H9 (cell line): ENCODE results near the gene POU4F3. TPM values are rescaled to one million over a fixed set of nuclear protein-coding genes. Genes with fewer than 3 reads are reported as not detected.

Source experiments
- DNase-seq: peaks from one replicate; pipeline ENCODE4 v3.0.0-alpha.2; 2017
- H2AFZ ChIP-seq: one replicate; pipeline ENCODE4 v1.6.1; 2013; ENCODE audit warnings: mild to moderate bottlenecking, low read length, control low read depth, moderate library complexity
- H2AK5ac ChIP-seq: 2 replicates; pipeline ENCODE4 v1.6.1; 2013; ENCODE audit warnings: low read length, control low read depth, mixed read lengths; ENCODE audit not compliant: insufficient read length
- H2BK120ac ChIP-seq: one replicate; pipeline ENCODE4 v1.6.1; 2013; ENCODE audit warnings: low read depth, mild to moderate bottlenecking, low read length, control low read depth, inconsistent platforms; ENCODE audit not compliant: poor library complexity, severe bottlenecking
- H2BK12ac ChIP-seq: 2 replicates; pipeline ENCODE4 v1.6.1; 2013; ENCODE audit warnings: low read length, control low read depth, mixed read lengths, low read depth; ENCODE audit not compliant: insufficient read length
- H2BK15ac ChIP-seq: 2 replicates; pipeline ENCODE4 v1.6.1; 2013; ENCODE audit warnings: low read depth, low read length, control low read depth
- H2BK20ac ChIP-seq: one replicate; pipeline ENCODE4 v1.6.1; 2013; ENCODE audit warnings: low read depth, mild to moderate bottlenecking, low read length, control low read depth, inconsistent platforms; ENCODE audit not compliant: poor library complexity, severe bottlenecking
- H2BK5ac ChIP-seq: 2 replicates; pipeline ENCODE4 v1.6.1; 2013; ENCODE audit warnings: low read length, control low read depth, mixed read lengths; ENCODE audit not compliant: insufficient read length
- H3K14ac ChIP-seq: 2 replicates; pipeline ENCODE4 v1.6.1; 2013; ENCODE audit warnings: low read length, control low read depth; ENCODE audit not compliant: insufficient read depth
- H3K18ac ChIP-seq: 2 replicates; pipeline ENCODE4 v1.6.1; 2013; ENCODE audit warnings: low read depth, mild to moderate bottlenecking, mixed read lengths, low read length, control low read depth; ENCODE audit not compliant: insufficient read length
- H3K23ac ChIP-seq: 2 replicates; pipeline ENCODE4 v1.6.1; 2013; ENCODE audit warnings: low read length, control low read depth, mixed read lengths, low read depth; ENCODE audit not compliant: insufficient read length
- H3K23me2 ChIP-seq: 2 replicates; pipeline ENCODE4 v1.6.1; 2013; ENCODE audit warnings: low read depth, mild to moderate bottlenecking, mixed read lengths, low read length, control low read depth; ENCODE audit not compliant: insufficient read length, poor library complexity, severe bottlenecking
- H3K27ac ChIP-seq: 2 replicates; pipeline ENCODE4 v1.5.1; 2013; ENCODE audit warnings: low read length, control low read depth, mixed read lengths, low read depth; ENCODE audit not compliant: insufficient read length
- H3K27me3 ChIP-seq: 2 replicates; pipeline ENCODE4 v1.6.1; 2013; ENCODE audit warnings: low read length, control low read depth, inconsistent platforms; ENCODE audit not compliant: insufficient read depth
- H3K4ac ChIP-seq: 2 replicates; pipeline ENCODE4 v1.6.1; 2013; ENCODE audit warnings: low read depth, mild to moderate bottlenecking, control low read depth, inconsistent platforms, low read length, moderate library complexity
- H3K4me1 ChIP-seq: 2 replicates; pipeline ENCODE4 v1.6.1; 2013; ENCODE audit warnings: low read length, control low read depth, inconsistent platforms; ENCODE audit not compliant: insufficient read depth
- H3K4me2 ChIP-seq: 2 replicates; pipeline ENCODE4 v1.6.1; 2013; ENCODE audit warnings: low read length, control low read depth, mixed read lengths; ENCODE audit not compliant: insufficient read length, insufficient read depth
- H3K56ac ChIP-seq: 2 replicates; pipeline ENCODE4 v1.6.1; 2013; ENCODE audit warnings: low read depth, mild to moderate bottlenecking, mixed read lengths, low read length, control low read depth; ENCODE audit not compliant: insufficient read length
- H3K79me1 ChIP-seq: 2 replicates; pipeline ENCODE4 v1.6.1; 2013; ENCODE audit warnings: low read depth, mild to moderate bottlenecking, moderate library complexity, low read length, control low read depth, inconsistent platforms; ENCODE audit not compliant: insufficient read depth, poor library complexity, severe bottlenecking
- H3K79me2 ChIP-seq: 2 replicates; pipeline ENCODE4 v1.6.1; 2013; ENCODE audit warnings: low read length, control low read depth, inconsistent platforms; ENCODE audit not compliant: insufficient read depth
- H3K9ac ChIP-seq: 2 replicates; pipeline ENCODE4 v1.6.1; 2013; ENCODE audit warnings: low read length, control low read depth, mixed read lengths; ENCODE audit not compliant: insufficient read length; ENCODE audit errors: extremely low read depth
- H3K9me3 ChIP-seq: one replicate; pipeline ENCODE4 v1.6.1; 2013; ENCODE audit warnings: low read depth, low read length, inconsistent platforms; ENCODE audit not compliant: control insufficient read depth
- H3T11ph ChIP-seq: one replicate; pipeline ENCODE4 v1.6.1; 2013; ENCODE audit warnings: mild to moderate bottlenecking, low read length, control low read depth, inconsistent platforms
- H4K20me1 ChIP-seq: one replicate; pipeline ENCODE4 v1.6.1; 2013; ENCODE audit not compliant: control insufficient read depth, insufficient read length, insufficient read depth
- H4K5ac ChIP-seq: 2 replicates; pipeline ENCODE4 v1.6.1; 2013; ENCODE audit warnings: low read depth, mild to moderate bottlenecking, mixed read lengths, low read length, control low read depth; ENCODE audit not compliant: insufficient read length
- H4K8ac ChIP-seq: replicated peaks from 2 replicates; pipeline ENCODE4 v1.6.1; 2013; ENCODE audit warnings: low read length, control low read depth, mixed read lengths, low read depth; ENCODE audit not compliant: insufficient read length
- H4K91ac ChIP-seq: 2 replicates; pipeline ENCODE4 v1.6.1; 2013; ENCODE audit warnings: low read depth, mild to moderate bottlenecking, moderate library complexity, mixed read lengths, low read length, control low read depth; ENCODE audit not compliant: insufficient read length
- H3K27ac Mint-ChIP-seq, 3 experiments: 2 replicates in 2 of 3; 3 replicates in 1 of 3; pipeline ENCODE4 v1.8.0; 2020 to 2021; ENCODE audit warnings: mixed read lengths in 3 of 3, mild to moderate bottlenecking in 1 of 3, moderate library complexity in 1 of 3
- H3K27me3 Mint-ChIP-seq: 2 replicates; pipeline ENCODE4 v1.8.0; 2021; ENCODE audit warnings: low read depth, mild to moderate bottlenecking, moderate library complexity, mixed read lengths
- H3K36me3 Mint-ChIP-seq, 3 experiments: 2 replicates in 2 of 3; 3 replicates in 1 of 3; pipeline ENCODE4 v1.8.0; 2020 to 2021; ENCODE audit warnings: low read depth in 3 of 3, mixed read lengths in 3 of 3; ENCODE audit not compliant: insufficient read depth in 1 of 3
- H3K4me1 Mint-ChIP-seq, 2 experiments: 2 replicates each; pipeline ENCODE4 v1.8.0; 2020; ENCODE audit warnings: mixed read lengths in 2 of 2
- H3K4me3 Mint-ChIP-seq, 2 experiments: 2 replicates in 1 of 2; 3 replicates in 1 of 2; pipeline ENCODE4 v1.8.0; 2020 to 2021; ENCODE audit warnings: mild to moderate bottlenecking in 2 of 2, mixed read lengths in 2 of 2, moderate library complexity in 1 of 2
- H3K9me3 Mint-ChIP-seq, 2 experiments: 2 replicates in 1 of 2; 3 replicates in 1 of 2; pipeline ENCODE4 v1.8.0; 2020; ENCODE audit warnings: mild to moderate bottlenecking in 2 of 2, mixed read lengths in 2 of 2, moderate library complexity in 1 of 2
- WGBS: extraction: QIAGEN DNeasy Blood & Tissue Kit; methylation state at CpG from one replicate; pipeline ENCODE4 v1.1.7; 2013; ENCODE audit warnings: missing lambda C conversion rate, low lambda C conversion rate, mixed read lengths; ENCODE audit not compliant: insufficient read length; ENCODE audit errors: extremely low coverage; 5-methylcytosine and 5-hydroxymethylcytosine counted together
- total RNA-seq: library from RNA; stranded (reverse); gene quantifications from 2 replicates; pipeline ENCODE4 v1.2.1, GENCODE V29; 2021
- TF ChIP-seq, protein P1 (sequence below): fragments of 200-600 bp; sonication (generic); conservative IDR thresholded peaks from 3 replicates; pipeline ENCODE4 v1.8.0; 2021; ENCODE audit warnings: antibody characterized with exemption, mild to moderate bottlenecking

Gene POU4F3
- total RNA-seq, 1 experiment from 2014 or later = not detected

DNA sequence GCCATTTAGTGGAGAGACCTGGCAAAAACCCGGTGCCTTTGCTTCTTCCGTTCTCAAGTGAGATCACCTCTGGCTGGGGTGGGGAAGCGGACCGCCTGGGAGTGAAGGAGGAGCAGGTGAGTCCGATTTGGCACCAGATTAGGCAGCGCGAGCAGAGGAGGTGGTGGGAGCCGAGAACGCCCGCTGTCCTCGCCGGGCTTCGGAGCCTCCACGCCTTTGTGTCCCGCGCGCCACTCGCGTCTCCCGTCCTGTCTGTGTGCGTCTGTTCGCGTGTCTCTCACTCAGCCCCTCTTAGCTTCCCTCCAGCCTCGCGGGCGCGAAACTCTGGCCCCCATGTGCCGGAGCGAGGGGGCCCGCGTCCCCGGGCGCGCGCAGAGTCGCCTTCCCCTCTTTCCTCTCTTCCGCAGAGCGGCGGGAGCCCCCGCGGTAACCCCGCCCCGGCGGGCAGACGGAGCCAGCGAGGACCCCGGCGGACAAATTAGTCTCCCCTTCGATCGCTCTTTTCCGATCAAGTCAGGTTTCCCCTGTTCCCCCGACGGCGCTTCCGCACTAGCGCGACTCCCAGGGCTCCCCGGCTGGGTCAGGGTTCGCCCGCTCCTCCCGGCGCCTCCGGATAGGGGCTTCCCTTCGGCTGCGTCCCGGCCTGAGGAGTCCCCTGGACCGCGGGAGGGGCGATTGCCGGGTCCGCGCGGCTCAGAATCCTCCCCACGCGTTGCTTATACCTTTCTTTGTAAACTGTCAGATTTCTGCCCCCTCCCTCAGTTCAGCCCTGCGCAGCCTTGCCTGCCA lies 7.1 kb downstream of the POU4F3 start:
- H3K23ac ChIP-seq = no peak overlapping the region
- no peak overlapping the region for H3K27ac ChIP-seq
- H4K91ac ChIP-seq = no peak overlapping the region
- Mint-ChIP-seq H3K27me3 (peaks cover 99% of the 10 kb centered on the region), H3K36me3 (no peaks in the 10 kb centered on the region), H3K9me3 (peaks cover 3 to 4% of the 10 kb centered on the region in 2 experiments; a peak in 2 of 5 replicates), H3K4me1 (peaks cover 22 to 32% of the 10 kb centered on the region in 2 experiments), H3K4me3 (peak overlapping the region; percentile 60 to 81), H3K27ac (no peak overlapping the region)
- no peaks in the 10 kb centered on the region for H3K79me1 ChIP-seq
- H2AFZ ChIP-seq = no peak overlapping the region
- no peak overlapping the region for H4K8ac ChIP-seq
- peak overlapping the region; percentile 56 for H3K4me2 ChIP-seq
- H3K9ac ChIP-seq = no peak overlapping the region
- no CpG with 5 or more reads among the region's 76 CpGs for WGBS
- no peak overlapping the region for H2AK5ac ChIP-seq
- H3K4ac ChIP-seq = no peak overlapping the region
- H3K79me2 ChIP-seq = no peaks in the 10 kb centered on the region
- no peak overlapping the region for H2BK20ac ChIP-seq
- H3K18ac ChIP-seq = no peak overlapping the region
- H3T11ph ChIP-seq = no peak overlapping the region
- H4K5ac ChIP-seq = no peak overlapping the region
- H3K56ac ChIP-seq = no peak overlapping the region
- H4K20me1 ChIP-seq = no peaks in the 10 kb centered on the region
- H3K23me2 ChIP-seq = peaks cover 5% of the 10 kb centered on the region
- H3K27me3 ChIP-seq = peaks cover 60% of the 10 kb centered on the region
- H2BK120ac ChIP-seq = no peak overlapping the region
- TF ChIP-seq, protein P1, sequence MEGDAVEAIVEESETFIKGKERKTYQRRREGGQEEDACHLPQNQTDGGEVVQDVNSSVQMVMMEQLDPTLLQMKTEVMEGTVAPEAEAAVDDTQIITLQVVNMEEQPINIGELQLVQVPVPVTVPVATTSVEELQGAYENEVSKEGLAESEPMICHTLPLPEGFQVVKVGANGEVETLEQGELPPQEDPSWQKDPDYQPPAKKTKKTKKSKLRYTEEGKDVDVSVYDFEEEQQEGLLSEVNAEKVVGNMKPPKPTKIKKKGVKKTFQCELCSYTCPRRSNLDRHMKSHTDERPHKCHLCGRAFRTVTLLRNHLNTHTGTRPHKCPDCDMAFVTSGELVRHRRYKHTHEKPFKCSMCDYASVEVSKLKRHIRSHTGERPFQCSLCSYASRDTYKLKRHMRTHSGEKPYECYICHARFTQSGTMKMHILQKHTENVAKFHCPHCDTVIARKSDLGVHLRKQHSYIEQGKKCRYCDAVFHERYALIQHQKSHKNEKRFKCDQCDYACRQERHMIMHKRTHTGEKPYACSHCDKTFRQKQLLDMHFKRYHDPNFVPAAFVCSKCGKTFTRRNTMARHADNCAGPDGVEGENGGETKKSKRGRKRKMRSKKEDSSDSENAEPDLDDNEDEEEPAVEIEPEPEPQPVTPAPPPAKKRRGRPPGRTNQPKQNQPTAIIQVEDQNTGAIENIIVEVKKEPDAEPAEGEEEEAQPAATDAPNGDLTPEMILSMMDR = no peak
- H2BK12ac ChIP-seq = no peak overlapping the region
- H2BK15ac ChIP-seq = no peak overlapping the region
- peak; percentile 72 for DNase-seq
- no peak overlapping the region for H2BK5ac ChIP-seq
- no peaks in the 10 kb centered on the region for H3K9me3 ChIP-seq
- peaks cover 2% of the 10 kb centered on the region; the same call in 1 of the 2 replicates for H3K4me1 ChIP-seq
- no peak overlapping the region for H3K14ac ChIP-seq
